T-helper 2 cell treated with Interferon-gamma antibody and Interleukin-4, amounts not matched to agents 5 μg/mL and 100 μg/mL, for 36 hours (primary cell): ENCODE measurements around the gene TMEM129.
A peak's percentile ranks its signal among the peaks of the same experiment; 100 is the strongest.

ENCODE experiments used
- DNase-seq: peaks from one replicate; pipeline ENCODE4 v3.0.0; 2021; ENCODE audit warnings: low spot score
- H3K27ac Mint-ChIP-seq: one replicate; pipeline ENCODE4 v1.8.0; 2021; ENCODE audit warnings: mild to moderate bottlenecking, mixed read lengths
- H3K27me3 Mint-ChIP-seq: one replicate; pipeline ENCODE4 v1.8.0; 2021; ENCODE audit warnings: low read depth, mixed read lengths
- H3K36me3 Mint-ChIP-seq: one replicate; pipeline ENCODE4 v1.8.0; 2021; ENCODE audit warnings: low read depth, mixed read lengths
- H3K4me1 Mint-ChIP-seq: one replicate; pipeline ENCODE4 v1.8.0; 2021; ENCODE audit warnings: low read depth, mixed read lengths
- H3K4me3 Mint-ChIP-seq: one replicate; pipeline ENCODE4 v1.8.0; 2022; ENCODE audit warnings: mild to moderate bottlenecking, moderate library complexity, mixed read lengths
- H3K9me3 Mint-ChIP-seq: one replicate; pipeline ENCODE4 v1.8.0; 2021; ENCODE audit warnings: mixed read lengths

TMEM129 gene

GRCh38 chr4:1744552-1744951, 23.4 kb upstream of the TMEM129 start:
- Mint-ChIP-seq H3K27ac (no peak overlapping the region), H3K4me3 (no peak overlapping the region), H3K36me3 (peaks cover 39% of the 10 kb centered on the region), H3K27me3 (no peaks in the 10 kb centered on the region), H3K4me1 (no peaks in the 10 kb centered on the region), H3K9me3 (no peaks in the 10 kb centered on the region)
- DNase-seq = no peak

GRCh38 chr4:1743975-1744374, 22.9 kb upstream of the TMEM129 start:
- no peak for DNase-seq
- no peak overlapping the region for H3K27ac Mint-ChIP-seq
- H3K27me3 Mint-ChIP-seq = no peaks in the 10 kb centered on the region
- H3K9me3 Mint-ChIP-seq = peaks cover under 1% of the 10 kb centered on the region
- no peaks in the 10 kb centered on the region for H3K4me1 Mint-ChIP-seq
- H3K36me3 Mint-ChIP-seq = peaks cover 45% of the 10 kb centered on the region
- H3K4me3 Mint-ChIP-seq = no peak overlapping the region

GRCh38 chr4:1743551-1743950, 22.4 kb upstream of the TMEM129 start:
- Mint-ChIP-seq H3K27me3 (no peaks in the 10 kb centered on the region), H3K36me3 (peaks cover 49% of the 10 kb centered on the region), H3K4me3 (no peak overlapping the region), H3K4me1 (no peaks in the 10 kb centered on the region), H3K27ac (no peak overlapping the region), H3K9me3 (peaks cover 5% of the 10 kb centered on the region)
- DNase-seq = no peak

- H3K27ac Mint-ChIP-seq = no peak overlapping the region
- peaks cover 8% of the 10 kb centered on the region for H3K9me3 Mint-ChIP-seq
- H3K27me3 Mint-ChIP-seq = no peaks in the 10 kb centered on the region
- peaks cover 72% of the 10 kb centered on the region for H3K36me3 Mint-ChIP-seq
- H3K4me3 Mint-ChIP-seq = no peak overlapping the region
- no peaks in the 10 kb centered on the region for H3K4me1 Mint-ChIP-seq
- DNase-seq = no peak
Measured at GRCh38 chr4:1741208-1741607, 20.1 kb upstream of the TMEM129 start.

GRCh38 chr4:1740021-1740545, 19.0 kb upstream of the TMEM129 start:
- Mint-ChIP-seq H3K4me1 (no peaks in the 10 kb centered on the region), H3K27ac (no peak overlapping the region), H3K27me3 (no peaks in the 10 kb centered on the region), H3K4me3 (no peak overlapping the region), H3K9me3 (peaks cover 8% of the 10 kb centered on the region), H3K36me3 (peaks cover 76% of the 10 kb centered on the region)
- no peak for DNase-seq

- Mint-ChIP-seq H3K4me1 (no peaks in the 10 kb centered on the region), H3K9me3 (peaks cover 8% of the 10 kb centered on the region), H3K27me3 (no peaks in the 10 kb centered on the region), H3K27ac (no peak overlapping the region), H3K36me3 (peaks cover 79% of the 10 kb centered on the region), H3K4me3 (no peak overlapping the region)
- no peak for DNase-seq
Measured at GRCh38 chr4:1739358-1739757, 18.2 kb upstream of the TMEM129 start.

- H3K4me1 Mint-ChIP-seq = no peaks in the 10 kb centered on the region
- H3K27ac Mint-ChIP-seq = peak overlapping the region; percentile 41
- peaks cover 8% of the 10 kb centered on the region for H3K9me3 Mint-ChIP-seq
- H3K4me3 Mint-ChIP-seq = no peak overlapping the region
- peaks cover 78% of the 10 kb centered on the region for H3K36me3 Mint-ChIP-seq
- H3K27me3 Mint-ChIP-seq = no peaks in the 10 kb centered on the region
- no peak for DNase-seq
Measured at GRCh38 chr4:1738410-1738809, 17.3 kb upstream of the TMEM129 start.

- Mint-ChIP-seq H3K27ac (no peak overlapping the region), H3K9me3 (peaks cover 8% of the 10 kb centered on the region), H3K4me1 (no peaks in the 10 kb centered on the region), H3K27me3 (no peaks in the 10 kb centered on the region), H3K4me3 (no peak overlapping the region), H3K36me3 (peaks cover 84% of the 10 kb centered on the region)
- no peak for DNase-seq
Measured at GRCh38 chr4:1737666-1738065, 16.5 kb upstream of the TMEM129 start.

GRCh38 chr4:1736812-1737211, 15.7 kb upstream of the TMEM129 start:
- Mint-ChIP-seq H3K27me3 (no peaks in the 10 kb centered on the region), H3K4me3 (no peak overlapping the region), H3K36me3 (peaks cover 83% of the 10 kb centered on the region), H3K9me3 (peaks cover 8% of the 10 kb centered on the region), H3K4me1 (no peaks in the 10 kb centered on the region), H3K27ac (no peak overlapping the region)
- DNase-seq = no peak

GRCh38 chr4:1735215-1735614, 14.1 kb upstream of the TMEM129 start:
- no peaks in the 10 kb centered on the region for H3K27me3 Mint-ChIP-seq
- no peaks in the 10 kb centered on the region for H3K4me1 Mint-ChIP-seq
- peaks cover 78% of the 10 kb centered on the region for H3K36me3 Mint-ChIP-seq
- peaks cover 8% of the 10 kb centered on the region for H3K9me3 Mint-ChIP-seq
- H3K4me3 Mint-ChIP-seq = no peak overlapping the region
- no peak overlapping the region for H3K27ac Mint-ChIP-seq
- DNase-seq = no peak

GRCh38 chr4:1732911-1733310, 11.8 kb upstream of the TMEM129 start:
- Mint-ChIP-seq H3K4me1 (peaks cover 6% of the 10 kb centered on the region), H3K27me3 (no peaks in the 10 kb centered on the region), H3K4me3 (no peak overlapping the region), H3K9me3 (no peaks in the 10 kb centered on the region), H3K27ac (no peak overlapping the region), H3K36me3 (peaks cover 73% of the 10 kb centered on the region)
- DNase-seq = no peak

- Mint-ChIP-seq H3K9me3 (no peaks in the 10 kb centered on the region), H3K27me3 (no peaks in the 10 kb centered on the region), H3K4me3 (no peak overlapping the region), H3K27ac (no peak overlapping the region), H3K36me3 (peaks cover 72% of the 10 kb centered on the region), H3K4me1 (peaks cover 10% of the 10 kb centered on the region)
- no peak for DNase-seq
Measured at GRCh38 chr4:1731180-1731579, 10.1 kb upstream of the TMEM129 start.

- DNase-seq = no peak
- no peak overlapping the region for H3K27ac Mint-ChIP-seq
- H3K36me3 Mint-ChIP-seq = peaks cover 71% of the 10 kb centered on the region
- H3K27me3 Mint-ChIP-seq = no peaks in the 10 kb centered on the region
- H3K9me3 Mint-ChIP-seq = no peaks in the 10 kb centered on the region
- peaks cover 11% of the 10 kb centered on the region for H3K4me1 Mint-ChIP-seq
- no peak overlapping the region for H3K4me3 Mint-ChIP-seq
Measured at GRCh38 chr4:1730532-1731135, 9.5 kb upstream of the TMEM129 start.

GRCh38 chr4:1728061-1728980, 7.2 kb upstream of the TMEM129 start:
- no peaks in the 10 kb centered on the region for H3K27me3 Mint-ChIP-seq
- H3K27ac Mint-ChIP-seq = no peak overlapping the region
- H3K4me1 Mint-ChIP-seq = peaks cover 22% of the 10 kb centered on the region
- no peaks in the 10 kb centered on the region for H3K9me3 Mint-ChIP-seq
- H3K4me3 Mint-ChIP-seq = no peak overlapping the region
- peaks cover 66% of the 10 kb centered on the region for H3K36me3 Mint-ChIP-seq
- DNase-seq = no peak
